K562 (cell line): ENCODE results near the gene RAB31. TPM values are rescaled to one million over a fixed set of nuclear protein-coding genes. Genes with fewer than 3 reads are reported as not detected.

Source experiments
- BRD4 ChIP-seq: fragments of 200-600 bp; sonication (generic); IDR thresholded peaks from 2 replicates; pipeline ENCODE4 v1.6.1; 2017; ENCODE audit warnings: inconsistent platforms
- ETV5 ChIP-seq: sonication (generic); formaldehyde crosslinking; IDR thresholded peaks from 2 replicates; pipeline ENCODE4 v1.4.0; 2020; ENCODE audit warnings: low read depth, mild to moderate bottlenecking, missing genetic modification reagents
- FOXO4 ChIP-seq: fragments of 450-650 bp; formaldehyde crosslinking; IDR thresholded peaks from 2 replicates; pipeline ENCODE4 v1.4.0; 2020; ENCODE audit warnings: mild to moderate bottlenecking, moderate library complexity
- HMGXB4 ChIP-seq: sonication (generic); formaldehyde crosslinking; IDR thresholded peaks from 2 replicates; pipeline ENCODE4 v1.8.1; 2023; ENCODE audit warnings: mild to moderate bottlenecking, missing genetic modification reagents
- RAD21 ChIP-seq, 2 experiments: fragments of 250-450 bp in 1 of 2; fragments of 450-650 bp in 1 of 2; sonication (Bioruptor Pico) in 1 of 2; formaldehyde crosslinking in 1 of 2; IDR thresholded peaks in 1 of 2; conservative IDR thresholded peaks in 1 of 2; 2 replicates each; pipeline versions ENCODE4 v1.4.0 to v1.8.0; 2020 to 2022; ENCODE audit warnings: mild to moderate bottlenecking in 2 of 2, moderate library complexity in 1 of 2
- RNF2 ChIP-seq: sonication (generic); IDR thresholded peaks from 2 replicates; pipeline ENCODE4 v1.6.1; 2016
- TARDBP ChIP-seq: fragments of 450-650 bp; IDR thresholded peaks from 2 replicates; pipeline ENCODE4 v1.6.1; 2016
- ZNF197 ChIP-seq: fragments of 200-800 bp; sonication (Bioruptor generic); IDR thresholded peaks from 2 replicates; pipeline ENCODE4 v1.6.1; 2016; ENCODE audit warnings: low read depth, missing genetic modification characterization, missing compliant biosample characterization
- ZNF318 ChIP-seq, 2 experiments: fragments of 450-650 bp; IDR thresholded peaks; 2 replicates each; pipeline ENCODE4 v1.6.1; 2016; ENCODE audit warnings: mild to moderate bottlenecking in 2 of 2, borderline replicate concordance in 1 of 2, low read depth in 1 of 2, moderate library complexity in 1 of 2
- ZNF592 ChIP-seq: fragments of 450-650 bp; IDR thresholded peaks from 2 replicates; pipeline ENCODE4 v1.6.1; 2017; ENCODE audit warnings: antibody characterized with exemption, mild to moderate bottlenecking
- ZNF764 ChIP-seq: fragments of 250-450 bp; sonication (Bioruptor Pico); IDR thresholded peaks from 2 replicates; pipeline ENCODE4 v1.4.0; 2020; ENCODE audit warnings: low read depth, mild to moderate bottlenecking, moderate library complexity
- polyA plus RNA-seq, 8 experiments: library from polyadenylated mRNA; depleted of rRNA in 4 of 8; stranded (reverse) in 5 of 8; unstranded in 3 of 8; fragments of >200 nt; fragmentation: Nextera tagmentation in 2 of 8; fragmentation: Illumina TruSeq in 1 of 8; extraction: Ambion mirVana in 2 of 8; extraction: Trizol in 1 of 8; gene quantifications; 2 replicates each; pipeline versions ENCODE4 v1.2.1 to v1.2.3, GENCODE V29; 2011 to 2014; ENCODE audit warnings: inconsistent platforms in 1 of 8, missing spikeins in 1 of 8
- total RNA-seq, 7 experiments: library from RNA; depleted of rRNA in 6 of 7; stranded (reverse); fragments of >200 nt in 6 of 7; fragmentation: Illumina TruSeq in 2 of 7; extraction: Trizol in 2 of 7; gene quantifications; 2 replicates each; pipeline versions ENCODE4 v1.2.1 to v1.2.3, GENCODE V29; 2011 to 2021; ENCODE audit warnings: low replicate concordance in 1 of 7

RAB31 gene
- total and polyA plus RNA-seq, 9 of the 15 experiments (the other 6 are each of a cell fraction or from before 2014, with no cell fraction given) = 20.7 to 70.4 (median 41.3) TPM

- TF ChIP-seq HMGXB4 = no peak
- TF ChIP-seq ZNF197 = no peak
- no peak for TF ChIP-seq ZNF764 (CRISPR knock-in tag)
- TF ChIP-seq FOXO4 (CRISPR knock-in tag) = no peak
- TF ChIP-seq ZNF318 (IDR thresholded peaks at IDR 0.05; ENCODE audit: borderline replicate concordance in 1 of 2, low read depth in 1 of 2) = no peak
- TF ChIP-seq ETV5 (CRISPR knock-in tag) = peak; percentile 65
- TF ChIP-seq ZNF592 = no peak
- TF ChIP-seq RAD21 (CRISPR knock-in tag; conservative IDR thresholded peaks at IDR 0.05 in 1 of 2, IDR thresholded peaks at IDR 0.05 in 1 of 2) = peak; percentile 34 to 38
- peak; percentile 99 for TF ChIP-seq RNF2
- peak; percentile 97 for TF ChIP-seq BRD4
- no peak for TF ChIP-seq TARDBP
Observed at GRCh38 chr18:9876867-9877654, 169.0 kb downstream of the RAB31 start (continued).
